ENCODE data around the gene MMP24. TPM values are rescaled to one million over a fixed set of nuclear protein-coding genes. Genes with fewer than 3 reads are reported as not detected.
A peak's percentile ranks its signal among the peaks of the same experiment; 100 is the strongest.

MMP24 gene
- polyA plus RNA-seq, 1 of the 3 experiments (the other 2 are of a cell fraction), result 18.1 TPM

- WGBS (ENCODE audit: low lambda C conversion rate), result 79% methylated on average over 9 of the region's 9 CpGs
- Histone ChIP-seq H3F3A (replicated peaks; ENCODE audit: insufficient read depth) (peaks cover 4% of the 10 kb centered on the region), H2AFZ (ENCODE audit: low read depth) (no peak overlapping the region), H3K4me2 (peak overlapping the region; percentile 66), H3K4me3 (ENCODE audit: low read depth in 2 of 2, low read length in 1 of 2) (peak overlapping the region in 1 of 2 experiments; percentile 46; a peak in 1 of 4 replicates), H3K79me2 (ENCODE audit: insufficient read depth) (no peaks in the 10 kb centered on the region), H3K9me3 (no peaks in the 10 kb centered on the region), H3K9me2 (no peaks in the 10 kb centered on the region), H4K20me1 (ENCODE audit: insufficient read depth) (no peaks in the 10 kb centered on the region), H3K36me3 (replicated peaks in 1 of 2; ENCODE audit: control insufficient read depth in 1 of 2, insufficient read depth in 2 of 2, low read length in 1 of 2) (no peaks in the 10 kb centered on the region), H3K4me1 (ENCODE audit: control insufficient read depth in 1 of 2, insufficient read depth in 2 of 2, low read depth in 1 of 2, low read length in 1 of 2) (peaks cover 0 to 2% of the 10 kb centered on the region in 2 experiments; a peak in 1 of 4 replicates), H3K9ac (no peak overlapping the region), H3K27me3 (ENCODE audit: insufficient read depth) (no peaks in the 10 kb centered on the region), H3K27ac (ENCODE audit: low read depth in 2 of 2, low read length in 1 of 2) (no peak overlapping the region)
- no peak for DNase-seq
- CTCF ChIA-PET, result interaction anchor here (0.6 to 3.4 kb wide), 5 partner anchors 17 to 81 kb away, joined by 3 to 19 read pairs (median 5); no protein-coding TSS in a partner anchor
- POLR2A ChIA-PET, result interaction anchor here (1.2 kb wide), 1 partner anchor 79 kb away, joined by 5 read pairs; the partner anchor contains the start of gene EDEM2
- no peak for TF ChIP-seq CHD2 (IDR thresholded peaks at IDR 0.05; ENCODE audit: low read length, partially characterized antibody)
- no peak for TF ChIP-seq TEAD4 (IDR thresholded peaks at IDR 0.05; ENCODE audit: borderline replicate concordance, insufficient read depth)
- TF ChIP-seq NFIC (IDR thresholded peaks at IDR 0.05; ENCODE audit: borderline replicate concordance), result no peak
- no peak for TF ChIP-seq EZH2phosphoT487 (IDR thresholded peaks at IDR 0.05; ENCODE audit: borderline replicate concordance, low read depth)
- TF ChIP-seq POLR2AphosphoS5 (IDR thresholded peaks at IDR 0.05; ENCODE audit: low read depth, low read length), result no peak
- TF ChIP-seq TCF12 (IDR thresholded peaks at IDR 0.05), result no peak
- TF ChIP-seq ELF1 (IDR thresholded peaks at IDR 0.05), result no peak
- TF ChIP-seq CTCF (IDR thresholded peaks at IDR 0.05), result no peak
- TF ChIP-seq FOSL2 (IDR thresholded peaks at IDR 0.05; ENCODE audit: borderline replicate concordance, low read depth), result no peak
- TF ChIP-seq, protein P1, sequence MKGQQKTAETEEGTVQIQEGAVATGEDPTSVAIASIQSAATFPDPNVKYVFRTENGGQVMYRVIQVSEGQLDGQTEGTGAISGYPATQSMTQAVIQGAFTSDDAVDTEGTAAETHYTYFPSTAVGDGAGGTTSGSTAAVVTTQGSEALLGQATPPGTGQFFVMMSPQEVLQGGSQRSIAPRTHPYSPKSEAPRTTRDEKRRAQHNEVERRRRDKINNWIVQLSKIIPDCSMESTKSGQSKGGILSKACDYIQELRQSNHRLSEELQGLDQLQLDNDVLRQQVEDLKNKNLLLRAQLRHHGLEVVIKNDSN (IDR thresholded peaks at IDR 0.05; ENCODE audit: borderline replicate concordance, low read depth), result no peak
- no peak for TF ChIP-seq TAF1 (IDR thresholded peaks at IDR 0.05; ENCODE audit: borderline replicate concordance, low read depth, low read length)
- no peak for TF ChIP-seq RXRA (IDR thresholded peaks at IDR 0.05; ENCODE audit: borderline replicate concordance, low read depth)
- no peak for TF ChIP-seq SIN3A (IDR thresholded peaks at IDR 0.05; ENCODE audit: borderline replicate concordance, low read depth, low read length)
- TF ChIP-seq RAD21 (IDR thresholded peaks at IDR 0.05; ENCODE audit: low read length), result no peak
Measured at GRCh38 chr20:35225319-35226125, 968 bp upstream of the MMP24 start.

All from SK-N-SH (cell line).